ENCODE measurements around the gene ST3GAL4. TPM values are rescaled to one million over a fixed set of nuclear protein-coding genes. Genes with fewer than 3 reads are reported as not detected.

The ST3GAL4 gene
- polyA plus RNA-seq, 1 of the 3 experiments (the other 2 are of a cell fraction): 32.0 TPM

GRCh38 chr11:126462422-126462821 is 106.9 kb downstream of the ST3GAL4 start:
- H3K4me3 ChIP-seq (ENCODE audit: low read depth in 2 of 2, low read length in 1 of 2): no peak overlapping the region
- no peaks in the 10 kb centered on the region for H3K79me2 ChIP-seq (ENCODE audit: insufficient read depth)
- H3K9ac ChIP-seq: no peak overlapping the region
- no peaks in the 10 kb centered on the region for H3K9me2 ChIP-seq
- no peak for DNase-seq
- 88% methylated on average over 7 of the region's 7 CpGs for WGBS (ENCODE audit: low lambda C conversion rate)
- CTCF ChIA-PET: interaction anchor here (1.6 to 2.3 kb wide), 3 partner anchors 18 to 22 kb away, joined by 5 to 9 read pairs (median 8); no protein-coding TSS in a partner anchor
- H3K4me1 ChIP-seq (ENCODE audit: control insufficient read depth in 1 of 2, insufficient read depth in 2 of 2, low read depth in 1 of 2, low read length in 1 of 2): peaks cover 0 to 34% of the 10 kb centered on the region in 2 experiments; a peak in 2 of 4 replicates
- POLR2A ChIA-PET: no interaction called here
- no peaks in the 10 kb centered on the region for H3K36me3 ChIP-seq (replicated peaks in 1 of 2; ENCODE audit: control insufficient read depth in 1 of 2, insufficient read depth in 2 of 2, low read length in 1 of 2)
- no peak overlapping the region for H2AFZ ChIP-seq (ENCODE audit: low read depth)
- no peaks in the 10 kb centered on the region for H3K27me3 ChIP-seq (ENCODE audit: insufficient read depth)
- H4K20me1 ChIP-seq (ENCODE audit: insufficient read depth): no peaks in the 10 kb centered on the region
- no peaks in the 10 kb centered on the region for H3F3A ChIP-seq (replicated peaks; ENCODE audit: insufficient read depth)
- TF ChIP-seq RXRA (IDR thresholded peaks at IDR 0.05; ENCODE audit: borderline replicate concordance, low read depth) (no peak), JUND (IDR thresholded peaks at IDR 0.05) (no peak), NRF1 (IDR thresholded peaks at IDR 0.05; ENCODE audit: low read depth, low read length) (no peak), REST (IDR thresholded peaks at IDR 0.05; ENCODE audit: low read depth, low read length) (no peak), CHD2 (IDR thresholded peaks at IDR 0.05; ENCODE audit: low read length, partially characterized antibody) (no peak), USF1 (IDR thresholded peaks at IDR 0.05; ENCODE audit: borderline replicate concordance, low read depth) (no peak), MAX (IDR thresholded peaks at IDR 0.05; ENCODE audit: low read depth) (no peak), FOXM1 (IDR thresholded peaks at IDR 0.05; ENCODE audit: low read depth) (no peak), RCOR1 (IDR thresholded peaks at IDR 0.05; ENCODE audit: low read length) (no peak), IRF3 (IDR thresholded peaks at IDR 0.05; ENCODE audit: low read depth, low read length) (no peak), EP300 (IDR thresholded peaks at IDR 0.05; ENCODE audit: borderline replicate concordance in 1 of 2, low read depth in 1 of 2, low read length in 1 of 2) (no peak), GATA2 (CRISPR knock-in tag; IDR thresholded peaks at IDR 0.05) (no peak), PBX3 (IDR thresholded peaks at IDR 0.05) (no peak), TAF1 (IDR thresholded peaks at IDR 0.05; ENCODE audit: borderline replicate concordance, low read depth, low read length) (no peak), CTCF (IDR thresholded peaks at IDR 0.05) (no peak), EZH2phosphoT487 (IDR thresholded peaks at IDR 0.05; ENCODE audit: borderline replicate concordance, low read depth) (no peak)
- no peak overlapping the region for H3K27ac ChIP-seq (ENCODE audit: low read depth in 2 of 2, low read length in 1 of 2)
- no peak overlapping the region for H3K4me2 ChIP-seq
- H3K9me3 ChIP-seq: no peaks in the 10 kb centered on the region
